GM19372 (cell line): ENCODE data around the gene IFNL4.

Source experiments
- ATAC-seq: cut with Tn5 transposase; IDR thresholded peaks from one replicate; pipeline ENCODE4 v1.9.1; 2021; ENCODE audit warnings: mild to moderate bottlenecking, low read depth, moderate library complexity; ENCODE audit not compliant: unreplicated experiment

IFNL4 gene

GRCh38 chr19:39197808-39198207 lies 50.8 kb downstream of the IFNL4 start:
- no peak for ATAC-seq

GRCh38 chr19:39196860-39197562 lies 51.6 kb downstream of the IFNL4 start, which contains the start of gene NCCRP1:
NCCRP1 (plus strand) TSS chr19:39196964; CDS start chr19:39196983, 19 bp downstream.
- ATAC-seq = no peak

DNA sequence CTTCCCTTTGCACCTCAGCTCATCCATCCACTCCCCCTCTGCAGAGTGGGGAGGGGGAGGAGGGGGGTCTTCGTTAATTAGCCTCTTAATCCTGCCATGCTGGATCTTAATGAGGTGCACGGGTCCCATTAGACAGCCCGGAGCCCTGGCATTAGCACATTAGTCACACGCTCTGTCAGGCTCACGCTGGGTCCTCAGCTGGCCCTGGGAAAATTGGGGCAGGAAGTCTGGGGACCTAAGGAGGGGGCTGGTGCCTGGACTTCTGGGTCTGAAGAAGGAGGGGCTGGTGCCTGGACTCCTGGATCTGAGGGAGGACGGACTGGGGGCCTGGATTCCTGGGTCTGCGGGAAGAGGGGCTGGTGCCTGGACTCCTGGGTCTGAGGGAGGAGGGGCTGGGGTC lies 52.3 kb downstream of the IFNL4 start:
- ATAC-seq = no peak
